Thyroid gland (tissue), 4 donors: Measurements from ENCODE around the gene ERC1.

ENCODE experiments used
- POLR2A ChIP-seq, 2 donors: fragments of 450-650 bp; IDR thresholded peaks; one replicate each; pipeline ENCODE4 v1.6.1; 2017; ENCODE audit warnings: antibody characterized with exemption in 2 of 2, mild to moderate bottlenecking in 2 of 2, moderate library complexity in 1 of 2
- TF ChIP-seq, protein P1 (sequence below), 6 experiments: fragments of 200-600 bp in 3 of 6; fragments of 450-650 bp in 3 of 6; sonication (generic) in 3 of 6; IDR thresholded peaks; one replicate each; pipeline ENCODE4 v1.5.1; 2016 to 2019; ENCODE audit warnings: antibody characterized with exemption in 6 of 6, mild to moderate bottlenecking in 2 of 6, inconsistent platforms in 1 of 6, moderate library complexity in 1 of 6

GRCh38 chr12:1382151-1382550 lies 391.1 kb downstream of the ERC1 start:
- TF ChIP-seq, protein P1, sequence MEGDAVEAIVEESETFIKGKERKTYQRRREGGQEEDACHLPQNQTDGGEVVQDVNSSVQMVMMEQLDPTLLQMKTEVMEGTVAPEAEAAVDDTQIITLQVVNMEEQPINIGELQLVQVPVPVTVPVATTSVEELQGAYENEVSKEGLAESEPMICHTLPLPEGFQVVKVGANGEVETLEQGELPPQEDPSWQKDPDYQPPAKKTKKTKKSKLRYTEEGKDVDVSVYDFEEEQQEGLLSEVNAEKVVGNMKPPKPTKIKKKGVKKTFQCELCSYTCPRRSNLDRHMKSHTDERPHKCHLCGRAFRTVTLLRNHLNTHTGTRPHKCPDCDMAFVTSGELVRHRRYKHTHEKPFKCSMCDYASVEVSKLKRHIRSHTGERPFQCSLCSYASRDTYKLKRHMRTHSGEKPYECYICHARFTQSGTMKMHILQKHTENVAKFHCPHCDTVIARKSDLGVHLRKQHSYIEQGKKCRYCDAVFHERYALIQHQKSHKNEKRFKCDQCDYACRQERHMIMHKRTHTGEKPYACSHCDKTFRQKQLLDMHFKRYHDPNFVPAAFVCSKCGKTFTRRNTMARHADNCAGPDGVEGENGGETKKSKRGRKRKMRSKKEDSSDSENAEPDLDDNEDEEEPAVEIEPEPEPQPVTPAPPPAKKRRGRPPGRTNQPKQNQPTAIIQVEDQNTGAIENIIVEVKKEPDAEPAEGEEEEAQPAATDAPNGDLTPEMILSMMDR (IDR thresholded peaks at IDR 0.05): no peak
- no peak for TF ChIP-seq POLR2A (IDR thresholded peaks at IDR 0.05)
